Endothelial cell of umbilical vein (primary cell): ENCODE measurements around the gene CDYL. TPM values are rescaled to one million over a fixed set of nuclear protein-coding genes. Genes with fewer than 3 reads are reported as not detected.

ENCODE experiments used
- BruUV-seq: library from RNA; stranded (reverse); fragments of 400-500 nt; replicated peaks from 2 replicates; lab custom pipeline; 2021; lab: Mats Ljungman, UMichigan
- CTCF ChIA-PET: fragments of 300-600, 350-600 bp; sonication (Branson Sonifier 250); formaldehyde crosslinking; loops from one replicate; lab custom pipeline; 2021; ENCODE audit warnings: antibody characterized with exemption, inconsistent platforms; lab: Charles Lee
- POLR2A ChIA-PET: fragments of 300-600, 350-600 bp; sonication (Branson Sonifier 250); formaldehyde crosslinking; loops from one replicate; lab custom pipeline; 2021; ENCODE audit warnings: antibody characterized with exemption, inconsistent platforms; lab: Charles Lee
- DNase-seq: peaks from one replicate; pipeline ENCODE4 v3.0.0-alpha.2; 2011; ENCODE audit warnings: low read depth, low spot score
- FAIRE-seq: peaks from 2 replicates; lab custom pipeline; 2011; peaks lifted over from hg19 to GRCh38; lab: Jason Lieb, UNC
- H2AFZ ChIP-seq: 2 replicates; pipeline ENCODE4 v1.6.0; 2012; ENCODE audit warnings: low read depth, low read length, control low read depth, inconsistent platforms
- H3K27ac ChIP-seq: 2 replicates; pipeline ENCODE4 v1.5.1; 2011; ENCODE audit warnings: low read depth, mild to moderate bottlenecking, control low read depth, low read length, moderate library complexity; ENCODE audit not compliant: insufficient read depth
- H3K27me3 ChIP-seq, 2 experiments: 2 replicates each; pipeline versions ENCODE4 v1.6.0 to v1.6.1; 2011; ENCODE audit warnings: low read length in 2 of 2, mixed read lengths in 1 of 2; ENCODE audit not compliant: control insufficient read depth in 2 of 2, insufficient read depth in 2 of 2
- H3K36me3 ChIP-seq, 2 experiments: 2 replicates in 1 of 2; 3 replicates in 1 of 2; pipeline ENCODE4 v1.5.1; 2011; ENCODE audit warnings: low read length in 2 of 2, mild to moderate bottlenecking in 1 of 2, moderate library complexity in 1 of 2; ENCODE audit not compliant: control insufficient read depth in 2 of 2, insufficient read depth in 2 of 2; ENCODE audit errors: extremely low read depth in 1 of 2
- H3K4me1 ChIP-seq: 3 replicates; pipeline ENCODE4 v1.5.1; 2011; ENCODE audit warnings: mild to moderate bottlenecking, low read length; ENCODE audit not compliant: control insufficient read depth, insufficient read depth; ENCODE audit errors: extremely low read depth
- H3K4me2 ChIP-seq: 2 replicates; pipeline ENCODE4 v1.6.1; 2011; ENCODE audit warnings: low read length, control low read depth, mixed read lengths; ENCODE audit not compliant: insufficient read depth
- H3K4me3 ChIP-seq, 3 experiments: fragments of 200-600 bp in 1 of 3; sonication (generic), shearing (Covaris generic) in 1 of 3; replicated peaks in 1 of 3; 2 replicates each; pipeline ENCODE4 v1.5.1; 2011 to 2016; ENCODE audit warnings: control low read depth in 3 of 3, low read length in 3 of 3, mild to moderate bottlenecking in 2 of 3, inconsistent platforms in 1 of 3, low read depth in 1 of 3, moderate library complexity in 1 of 3; ENCODE audit not compliant: insufficient read depth in 1 of 3
- H3K79me2 ChIP-seq: 2 replicates; pipeline ENCODE4 v1.6.0; 2012; ENCODE audit warnings: low read length, inconsistent platforms; ENCODE audit not compliant: control insufficient read depth, insufficient read depth
- H3K9ac ChIP-seq: replicated peaks from 2 replicates; pipeline ENCODE3; 2011; ENCODE audit warnings: low read length, control low read depth; ENCODE audit not compliant: insufficient read depth; ENCODE audit errors: extremely low read depth
- H3K9me1 ChIP-seq: replicated peaks from 3 replicates; pipeline ENCODE4 v1.6.0; 2011; ENCODE audit warnings: mild to moderate bottlenecking, low read length; ENCODE audit not compliant: control insufficient read depth, insufficient read depth; ENCODE audit errors: extremely low read depth
- H3K9me3 ChIP-seq: replicated peaks from 2 replicates; pipeline ENCODE4 v1.5.1; 2012; ENCODE audit warnings: low read length, inconsistent platforms; ENCODE audit not compliant: control insufficient read depth, insufficient read depth
- H4K20me1 ChIP-seq: replicated peaks from 2 replicates; pipeline ENCODE3; 2011; ENCODE audit warnings: mild to moderate bottlenecking, low read length; ENCODE audit not compliant: control insufficient read depth, insufficient read depth; ENCODE audit errors: extremely low read depth
- CTCF ChIP-seq, 2 donors: IDR thresholded peaks; 1 replicate in 1 of 2; 2 replicates in 1 of 2; pipeline ENCODE4 v1.5.1; 2011; ENCODE audit warnings: low read length in 2 of 2, mild to moderate bottlenecking in 2 of 2, moderate library complexity in 2 of 2, control low read depth in 1 of 2, inconsistent platforms in 1 of 2, low read depth in 1 of 2; ENCODE audit not compliant: insufficient read depth in 1 of 2; ENCODE audit errors: extremely low read depth in 1 of 2
- EZH2 ChIP-seq: IDR thresholded peaks from 2 replicates; pipeline ENCODE4 v1.6.1; 2012; ENCODE audit warnings: borderline replicate concordance, low read depth, mild to moderate bottlenecking, moderate library complexity, low read length, inconsistent platforms; ENCODE audit not compliant: severe bottlenecking
- FOS ChIP-seq: IDR thresholded peaks from 2 replicates; pipeline ENCODE4 v1.6.1; 2011; ENCODE audit warnings: mild to moderate bottlenecking, low read length, moderate library complexity, borderline replicate concordance; ENCODE audit not compliant: insufficient read depth
- JUN ChIP-seq: IDR thresholded peaks from 2 replicates; pipeline ENCODE4 v1.6.1; 2011; ENCODE audit warnings: borderline replicate concordance, low read depth; ENCODE audit not compliant: insufficient read length, insufficient read depth
- MYC ChIP-seq: IDR thresholded peaks from one replicate; pipeline ENCODE4 v1.6.1; 2011; ENCODE audit warnings: mild to moderate bottlenecking, low read depth, low read length
- POLR2A ChIP-seq: IDR thresholded peaks from 2 replicates; pipeline ENCODE4 v1.6.1; 2012; ENCODE audit warnings: low read depth, mild to moderate bottlenecking, control low read depth, low read length
- POLR2AphosphoS5 ChIP-seq: IDR thresholded peaks from 2 replicates; pipeline ENCODE4 v1.6.1; 2012; ENCODE audit warnings: low read depth, mild to moderate bottlenecking, control low read depth, low read length, moderate library complexity; ENCODE audit not compliant: insufficient read depth
- dilution Hi-C: fragments of 300-500 bp; cut with MboI; formaldehyde crosslinking; loops from one replicate; pipeline ENCODE4 v1.15.0; 2019; ENCODE audit warnings: low sequenced_read_pairs; ENCODE audit not compliant: extremely low pct_ligation_motif_present
- intact Hi-C: fragments of 100-400 bp; cut with micrococcal nuclease; formaldehyde crosslinking; loops from one replicate; pipeline ENCODE4 v1.10.0; 2022
- polyA plus RNA-seq, 4 experiments: library from polyadenylated mRNA; depleted of rRNA in 3 of 4; stranded (reverse) in 3 of 4; unstranded in 1 of 4; fragments of >200 nt; gene quantifications; 2 replicates each; pipeline versions ENCODE4 v1.2.1 to v1.2.3, GENCODE V29; 2011 to 2012; ENCODE audit warnings: missing spikeins in 1 of 4
- total RNA-seq: library from RNA; stranded (reverse); gene quantifications from 2 replicates; pipeline ENCODE4 v1.2.3, GENCODE V29; 2021

CDYL gene
- total and polyA plus RNA-seq, 2 donors (not counting 3 experiments of a cell fraction or from before 2014, with no cell fraction given), result 10.2 to 35.6 TPM

DNA sequence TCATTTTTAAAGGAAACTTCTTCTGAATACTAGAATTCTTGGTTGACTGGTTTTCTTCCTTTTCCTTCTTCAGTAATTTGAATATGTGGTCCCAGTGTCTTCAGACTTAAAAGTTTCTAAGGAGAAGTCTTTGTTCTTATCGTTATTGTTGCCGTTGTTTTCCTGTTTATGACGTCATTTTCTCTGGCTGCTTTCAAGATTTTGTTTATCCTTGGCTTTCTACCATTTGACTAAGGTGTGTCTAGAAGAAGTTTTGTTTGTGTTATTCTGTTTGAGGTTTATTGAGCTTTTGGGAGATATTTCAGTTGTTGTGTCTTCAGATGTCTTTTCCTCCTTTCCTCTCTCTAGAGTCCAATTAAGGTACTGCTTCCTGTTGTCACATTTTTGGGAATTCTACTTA is 24.5 kb downstream of the CDYL start:
- TF ChIP-seq CTCF (IDR thresholded peaks at IDR 0.05; ENCODE audit: extremely low read depth in 1 of 2, insufficient read depth in 1 of 2, low read depth in 1 of 2, low read length in 2 of 2) (no peak), MYC (no peak), EZH2 (no peak), FOS (no peak), POLR2A (no peak), JUN (peak; percentile 72), POLR2AphosphoS5 (no peak)
- DNase-seq, result peak; percentile 23
- no peaks in the 10 kb centered on the region for H3K27me3 ChIP-seq
- no peaks in the 10 kb centered on the region for H3K9me1 ChIP-seq
- no peaks in the 10 kb centered on the region for H3K9me3 ChIP-seq
- H3K9ac ChIP-seq, result no peak overlapping the region
- BruUV-seq, result no TSS peak
- H2AFZ ChIP-seq, result no peak overlapping the region
- dilution Hi-C loops (no loop called here), intact Hi-C loops (loop anchor here (1.0 kb wide), 1 partner anchor 10 kb away; no protein-coding TSS in a partner anchor)
- peak overlapping the region; percentile 65 for H3K4me2 ChIP-seq
- ChIA-PET CTCF (interaction anchor here (2.1 kb wide), 1 partner anchor 11 kb away, joined by 6 read pairs; no protein-coding TSS in a partner anchor), POLR2A (no interaction called here)
- H3K4me1 ChIP-seq, result peaks cover 7% of the 10 kb centered on the region
- H3K4me3 ChIP-seq, result no peak overlapping the region
- H3K79me2 ChIP-seq, result peaks cover 71% of the 10 kb centered on the region
- no peaks in the 10 kb centered on the region for H3K36me3 ChIP-seq
- peak; percentile 12 for FAIRE-seq
- peaks cover 4% of the 10 kb centered on the region for H4K20me1 ChIP-seq
- H3K27ac ChIP-seq, result no peak overlapping the region
